GM21360 (cell line): ENCODE data around the gene LGMN.
A peak's percentile ranks its signal among the peaks of the same experiment; 100 is the strongest.

Experiments
- ATAC-seq: cut with Tn5 transposase; IDR thresholded peaks from one replicate; pipeline ENCODE4 v1.9.1; 2021; ENCODE audit warnings: mild to moderate bottlenecking, moderate library complexity; ENCODE audit not compliant: unreplicated experiment

LGMN gene

DNA sequence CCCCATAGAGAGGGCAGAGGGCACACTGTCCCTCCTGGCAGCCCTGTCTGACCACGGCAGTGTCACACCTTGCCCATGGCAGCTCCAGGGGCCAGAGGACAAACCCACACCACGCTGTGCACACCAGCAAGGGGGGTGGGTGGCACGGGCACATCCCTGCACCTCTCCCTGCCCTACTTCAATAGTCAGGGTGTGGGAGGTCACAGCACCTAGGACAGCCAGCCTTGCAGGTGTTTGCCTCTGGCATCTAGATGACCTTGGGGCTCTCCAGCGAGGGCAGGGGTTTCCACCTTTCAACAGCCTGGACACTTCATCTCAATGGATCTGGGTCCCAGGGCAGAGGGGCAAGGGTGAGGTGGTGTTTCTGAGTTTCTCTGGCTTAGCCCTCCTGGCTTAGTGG is 69.2 kb downstream of the LGMN start:
- ATAC-seq, result no peak

DNA sequence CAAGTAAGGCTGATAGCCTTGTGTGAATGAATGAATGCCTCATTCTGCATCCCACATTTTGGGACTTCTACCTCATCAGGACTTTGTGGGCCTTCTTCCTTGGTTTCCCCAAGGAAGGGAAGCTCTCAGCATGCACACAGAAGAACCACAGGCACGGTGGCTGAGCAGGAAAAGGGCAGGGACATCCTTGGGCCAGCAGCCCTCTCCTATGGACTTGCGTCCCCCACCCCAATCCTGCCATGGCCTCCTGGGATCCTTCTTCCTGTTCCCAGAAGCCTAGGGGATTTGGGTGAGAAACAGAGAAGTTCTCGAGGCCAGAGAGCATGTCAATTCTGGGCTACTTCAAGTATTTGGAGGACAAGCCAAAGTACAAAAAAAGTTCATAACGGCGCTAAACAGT is 69.7 kb downstream of the LGMN start:
- no peak for ATAC-seq

DNA sequence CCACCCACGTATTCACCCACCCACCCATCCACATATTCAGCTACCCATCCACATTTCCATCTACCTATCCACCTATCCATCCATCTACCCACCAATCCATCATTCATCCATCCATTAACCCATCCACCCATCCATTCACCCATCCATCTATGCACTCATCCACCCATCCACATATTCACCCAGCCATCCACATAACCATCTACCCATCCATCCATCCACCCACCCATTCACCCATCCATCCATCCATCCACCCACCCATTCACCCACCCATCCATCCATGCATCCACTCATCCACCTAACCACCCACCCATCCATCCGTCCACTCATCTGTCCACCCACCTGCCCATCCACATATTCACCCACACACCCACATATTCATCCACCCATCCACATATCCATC is 70.5 kb downstream of the LGMN start:
- ATAC-seq, result no peak

DNA sequence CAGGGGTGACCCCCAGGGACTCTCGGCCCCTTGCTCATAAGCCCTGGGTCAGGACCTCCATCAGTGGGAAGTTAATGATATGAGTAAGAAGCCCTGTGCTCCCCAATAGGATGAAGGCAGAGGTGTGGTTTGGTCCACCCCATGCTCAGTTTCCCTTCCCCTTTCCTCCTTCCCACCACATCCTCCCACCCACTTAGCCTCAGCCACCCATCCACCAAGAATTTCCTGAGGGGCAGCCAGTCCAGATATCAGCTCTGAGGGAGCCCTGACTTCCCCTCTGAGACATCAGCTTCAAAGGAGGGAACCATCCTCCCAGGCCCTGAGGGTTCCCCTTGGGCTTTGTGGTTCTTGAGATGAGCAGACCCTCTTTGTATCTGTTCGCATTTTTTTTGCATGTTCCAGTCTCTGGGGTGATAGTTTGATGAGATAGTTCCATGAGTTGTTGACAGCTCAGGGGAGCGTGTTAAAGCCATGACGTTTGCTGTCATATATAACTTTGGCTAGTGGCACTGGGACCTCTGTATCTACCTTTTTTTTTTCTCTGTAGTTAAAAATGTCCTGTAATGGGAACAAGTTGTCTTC is 71.2 kb downstream of the LGMN start:
- peak; percentile 77 for ATAC-seq

DNA sequence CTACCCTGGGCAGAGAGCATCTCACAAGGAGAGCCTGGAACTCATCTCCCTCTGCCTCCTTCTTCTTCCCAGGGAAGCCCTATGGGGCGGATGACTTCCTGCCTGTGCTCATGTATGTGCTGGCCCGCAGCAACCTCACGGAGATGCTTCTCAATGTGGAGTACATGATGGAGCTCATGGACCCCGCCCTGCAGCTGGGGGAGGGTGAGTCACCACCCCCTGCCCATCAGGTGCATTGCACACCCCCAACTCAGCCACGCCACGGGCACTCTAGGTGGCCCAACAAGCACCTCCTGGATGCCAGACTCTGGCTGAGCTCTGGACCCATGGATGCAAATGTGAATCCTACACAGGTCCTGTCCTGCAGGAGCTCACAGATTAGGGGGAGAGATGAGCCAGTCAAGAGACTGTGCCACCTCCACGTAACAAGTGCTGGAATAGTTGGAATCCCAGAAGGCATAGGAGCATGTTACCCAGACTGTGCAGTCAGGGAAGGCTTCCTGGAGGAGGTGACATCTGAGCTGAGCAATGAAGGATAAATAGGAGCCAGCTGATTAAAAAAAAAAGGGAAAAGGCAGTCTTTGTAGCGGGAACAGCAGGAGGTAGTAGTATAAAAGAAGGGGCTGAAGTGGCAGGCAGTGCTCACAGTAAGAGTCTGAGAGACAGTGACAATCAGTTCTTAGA is 71.9 kb downstream of the LGMN start:
- no peak for ATAC-seq

DNA sequence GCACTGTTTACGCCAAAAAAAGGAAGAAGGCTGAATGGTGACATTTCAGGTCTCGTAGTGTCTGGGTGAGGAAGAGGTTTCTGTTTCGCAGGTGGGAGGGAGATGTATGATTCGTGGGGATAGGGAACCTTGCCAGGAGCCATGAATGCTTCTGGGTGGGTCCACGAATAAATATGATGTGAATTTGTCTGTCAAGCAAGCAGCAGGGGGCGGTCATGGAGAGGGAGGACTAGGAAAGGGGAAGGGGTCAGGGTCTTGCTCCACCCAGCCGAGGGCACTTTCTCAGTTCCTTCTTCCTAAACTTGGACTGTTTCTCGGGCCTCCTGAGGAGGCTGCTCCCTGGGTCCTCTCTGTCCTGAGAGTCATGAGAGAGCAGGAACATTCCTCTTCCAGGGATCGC is 72.5 kb downstream of the LGMN start:
- no peak for ATAC-seq

DNA sequence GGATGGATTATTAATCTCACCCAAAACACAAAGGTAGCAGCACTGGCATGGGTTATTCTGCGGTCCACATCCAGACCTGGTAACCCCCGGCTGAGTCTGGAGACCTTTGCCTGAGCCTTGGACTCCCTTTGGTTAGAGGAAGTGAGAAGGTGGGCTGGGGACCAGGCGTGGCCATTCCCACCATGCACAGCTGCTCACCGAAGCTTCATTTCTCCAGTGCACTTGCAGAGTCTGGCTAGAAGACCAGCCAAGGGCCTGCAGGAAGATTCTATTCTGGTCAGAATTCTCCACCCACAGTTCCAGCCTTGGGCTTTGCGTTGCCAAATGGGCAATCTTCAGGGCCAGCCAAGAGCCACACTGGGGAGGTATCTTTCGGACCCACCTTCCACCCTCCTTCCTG is 73.0 kb downstream of the LGMN start:
- no peak for ATAC-seq

DNA sequence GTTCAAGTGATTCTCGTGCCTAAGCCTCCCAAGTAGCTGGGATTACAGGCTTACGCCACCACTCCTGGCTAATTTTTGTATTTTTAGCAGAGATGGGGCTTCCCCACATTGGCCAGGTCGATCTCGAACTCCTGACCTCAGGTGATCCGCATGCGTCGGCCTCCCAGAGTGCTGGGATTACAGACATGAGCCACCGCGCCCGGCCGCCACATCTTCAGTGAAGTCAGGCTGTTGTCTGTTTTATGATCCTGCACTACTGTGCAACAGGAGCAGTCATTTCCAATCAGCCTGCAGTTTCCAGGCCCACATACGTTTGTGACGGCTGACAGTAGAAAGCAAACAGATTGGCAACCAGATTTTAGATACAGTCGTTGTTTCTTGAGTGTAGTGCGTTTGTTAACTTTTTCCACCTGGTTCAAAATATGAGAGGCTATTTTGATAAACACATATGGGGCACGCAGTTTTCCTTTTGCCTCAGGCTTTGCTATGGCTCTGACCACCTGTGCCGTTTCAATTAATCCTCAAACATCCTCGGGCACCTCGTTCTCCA is 74.8 kb downstream of the LGMN start:
- ATAC-seq, result no peak

DNA sequence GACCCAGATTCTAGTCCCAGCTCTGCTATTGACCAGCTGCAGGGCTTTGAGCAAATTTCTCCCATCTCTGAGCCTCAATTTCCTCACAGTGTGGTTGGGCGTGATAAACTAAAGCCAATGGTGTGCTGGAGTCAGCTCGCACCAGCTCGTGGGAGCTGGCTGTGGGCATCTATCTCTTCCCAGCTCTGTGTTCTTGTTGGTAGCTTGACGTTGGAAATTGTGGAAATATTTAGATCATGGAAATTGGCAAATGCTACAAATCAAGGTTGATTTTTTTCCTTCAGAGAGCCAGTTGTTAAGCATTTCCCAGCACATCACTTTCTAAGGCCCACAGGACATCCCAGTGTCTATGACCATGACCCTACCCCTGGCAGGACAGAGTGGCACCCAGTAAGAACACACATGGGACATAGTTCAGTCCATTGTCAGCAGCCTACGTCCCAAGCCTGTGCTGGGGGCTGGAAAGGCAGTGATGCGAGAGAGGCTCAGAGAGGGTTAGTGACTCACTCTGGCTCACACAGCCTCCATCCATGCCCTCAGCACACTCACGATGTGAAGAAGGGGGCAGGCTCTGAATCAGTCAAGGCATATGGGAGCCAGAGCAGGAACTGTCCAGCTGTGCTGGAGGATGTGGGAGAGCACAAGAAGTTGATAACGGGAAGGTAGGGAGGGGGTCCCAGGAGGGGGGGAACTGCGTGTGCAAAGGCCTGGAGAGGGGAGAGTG is 77.6 kb downstream of the LGMN start:
- no peak for ATAC-seq

DNA sequence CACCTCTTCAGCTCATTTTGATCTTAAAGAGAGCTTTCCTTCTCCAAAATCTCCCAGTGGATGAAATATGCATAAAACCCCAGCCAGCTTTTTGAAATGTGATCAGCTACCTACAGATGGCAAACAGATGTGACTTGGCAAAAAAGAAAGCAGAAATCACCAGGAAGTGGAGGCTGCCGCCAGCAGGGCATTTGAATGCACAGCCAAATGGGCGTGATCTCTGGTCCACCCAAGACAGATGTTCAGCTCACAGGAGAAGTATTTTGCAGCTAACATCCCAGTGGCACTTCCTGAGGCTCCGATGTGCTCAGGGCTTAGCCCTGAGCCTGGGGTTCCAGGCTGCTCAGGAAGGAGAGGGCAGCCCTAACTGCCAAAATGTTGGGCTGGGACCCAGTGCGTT is 78.3 kb downstream of the LGMN start:
- ATAC-seq, result no peak

DNA sequence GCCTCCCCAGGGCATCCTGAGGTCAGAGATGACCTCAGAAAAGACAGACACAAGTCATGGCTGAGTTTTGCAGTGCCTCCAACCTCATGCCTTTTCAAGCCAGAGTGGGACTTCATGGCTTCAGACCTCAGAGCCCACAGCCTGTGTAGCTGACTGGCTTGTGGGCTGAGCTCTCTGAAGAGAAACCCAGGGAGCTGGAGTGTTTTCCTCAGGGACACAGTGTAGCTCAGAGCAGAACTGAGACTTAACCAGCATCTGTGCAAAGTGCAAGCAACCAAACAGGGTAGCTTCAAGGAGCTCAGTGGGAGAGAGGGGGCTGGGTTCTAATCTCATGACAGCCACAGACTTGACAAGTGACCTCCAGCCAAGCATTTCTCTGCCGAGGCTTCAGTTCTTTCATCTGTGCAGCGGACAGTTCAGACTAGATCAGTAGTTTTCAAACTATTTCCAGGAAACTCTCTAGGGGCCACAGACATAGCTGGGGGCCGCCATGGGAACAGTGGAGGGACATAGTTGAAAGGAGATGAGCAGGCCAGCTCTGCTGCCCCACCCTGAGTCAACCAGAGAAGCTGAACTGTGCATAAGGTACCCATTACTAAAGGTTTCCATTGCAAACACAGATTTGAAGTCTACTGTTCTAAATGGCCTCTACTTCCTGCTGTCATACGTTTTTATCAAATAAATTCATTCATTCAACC is 80.0 kb downstream of the LGMN start:
- no peak for ATAC-seq

DNA sequence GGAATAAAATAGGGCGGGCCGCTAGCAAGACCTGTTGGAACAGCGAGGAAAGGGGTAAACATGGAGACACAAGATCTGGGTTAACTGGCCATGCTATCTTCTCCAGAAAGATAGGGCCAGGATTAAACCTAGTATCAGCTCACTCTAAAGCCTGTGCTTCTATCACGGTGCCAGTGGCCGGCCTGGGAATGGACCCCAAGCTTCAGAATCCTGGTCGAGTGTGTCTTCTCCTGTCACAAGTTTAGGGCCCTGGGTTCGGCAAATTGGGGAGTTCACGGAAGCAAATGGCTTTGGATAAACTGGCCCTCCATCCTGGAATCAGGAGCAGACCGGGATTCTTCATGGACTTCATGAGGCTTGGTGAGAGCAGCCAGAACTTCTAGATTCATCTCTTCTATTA is 82.2 kb downstream of the LGMN start:
- no peak for ATAC-seq

DNA sequence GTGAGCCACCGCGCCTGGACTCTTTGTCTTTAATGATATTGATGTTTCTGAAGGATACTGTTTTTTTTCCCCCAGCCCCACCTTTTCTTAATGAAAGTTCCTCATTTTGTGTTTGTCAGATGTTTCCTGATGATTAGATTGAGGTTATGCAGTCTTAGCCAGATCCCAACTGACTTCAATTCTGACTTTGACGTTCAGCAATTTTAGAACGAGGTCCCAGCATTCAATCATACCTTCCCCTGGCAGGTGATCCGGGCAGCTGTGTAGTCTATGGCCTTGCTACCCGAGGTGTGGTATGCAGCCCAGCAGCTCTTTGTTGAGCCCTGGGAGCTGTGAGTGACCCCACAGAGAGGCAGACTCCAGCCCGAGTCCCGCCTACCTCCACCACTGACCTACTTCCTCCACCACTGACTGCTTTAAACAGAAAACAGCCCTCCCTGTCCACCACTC is 82.7 kb downstream of the LGMN start:
- no peak for ATAC-seq

DNA sequence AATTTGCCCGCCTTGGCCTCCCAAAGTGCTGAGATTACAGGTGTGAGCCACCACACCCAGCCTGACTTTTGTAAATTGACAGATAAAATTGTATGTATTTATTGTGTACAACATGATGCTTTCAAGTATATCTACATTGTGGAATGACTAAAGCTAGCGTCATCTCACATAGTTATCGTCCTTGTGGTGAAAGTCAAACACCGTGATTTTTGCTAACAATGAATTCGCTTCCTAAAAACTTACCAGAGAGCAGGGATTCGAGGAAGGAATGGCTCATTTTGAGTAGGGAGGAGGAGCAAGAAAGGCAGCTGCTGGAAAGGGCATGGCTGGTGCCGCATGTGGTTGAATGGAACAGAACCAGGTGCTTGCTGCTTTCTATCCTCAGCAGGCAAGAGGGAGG is 85.4 kb downstream of the LGMN start:
- no peak for ATAC-seq

DNA sequence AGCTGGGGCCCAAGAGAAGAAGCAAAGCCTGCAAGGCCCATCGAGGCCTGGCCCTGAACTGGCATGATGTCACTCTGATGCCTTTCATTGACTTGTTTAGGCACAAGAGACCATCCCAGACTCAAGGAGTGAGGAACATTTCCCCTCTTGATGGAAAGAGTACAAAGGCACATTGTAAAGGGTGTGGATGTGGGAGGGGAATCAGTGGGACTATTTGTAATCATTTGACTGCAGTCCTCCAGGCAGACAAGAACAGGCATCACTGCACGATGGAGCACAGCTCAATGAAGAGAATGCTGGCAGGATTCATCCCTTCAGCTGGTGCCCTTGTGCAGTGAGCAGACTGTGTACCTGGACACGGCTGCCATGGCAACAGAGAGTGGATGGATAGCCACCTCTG is 87.9 kb downstream of the LGMN start:
- no peak for ATAC-seq

DNA sequence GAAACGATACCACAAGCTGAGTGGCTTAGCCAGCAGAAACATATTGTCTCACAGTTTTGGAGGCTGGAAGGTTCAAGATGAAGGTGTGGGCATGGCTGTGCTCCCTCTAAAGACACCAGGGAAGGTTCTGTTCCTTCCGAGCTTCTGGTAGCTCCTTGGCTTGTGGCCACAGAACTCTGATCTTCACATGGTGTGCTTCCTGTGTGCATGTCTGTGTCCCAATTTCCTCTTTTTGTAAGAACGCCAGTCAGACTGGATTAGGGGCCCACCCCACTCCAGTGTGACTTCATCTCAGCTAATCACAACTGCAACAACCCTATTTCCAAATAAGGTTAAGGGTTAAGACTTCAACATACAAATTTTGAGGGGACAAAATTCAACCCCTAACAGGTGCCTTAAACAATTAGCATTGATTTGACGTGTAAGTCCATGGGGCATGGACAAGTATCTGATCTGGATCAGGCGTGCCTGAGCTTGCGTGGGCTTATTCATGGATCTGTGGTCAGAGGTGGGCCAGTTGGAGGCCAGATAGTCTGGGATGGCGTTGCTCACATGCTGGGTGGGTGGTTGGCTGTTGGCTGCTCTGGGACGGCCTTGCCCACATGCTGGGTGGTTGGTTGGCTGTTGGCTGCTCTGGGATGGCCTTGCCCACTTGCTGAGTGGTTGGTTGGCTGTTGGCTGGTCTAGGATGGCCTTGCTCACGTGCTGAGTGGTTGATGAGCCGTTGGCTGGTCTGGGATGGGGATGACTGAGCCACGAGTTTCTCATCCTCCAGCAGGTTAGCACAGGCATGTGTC is 88.5 kb downstream of the LGMN start:
- ATAC-seq, result no peak

DNA sequence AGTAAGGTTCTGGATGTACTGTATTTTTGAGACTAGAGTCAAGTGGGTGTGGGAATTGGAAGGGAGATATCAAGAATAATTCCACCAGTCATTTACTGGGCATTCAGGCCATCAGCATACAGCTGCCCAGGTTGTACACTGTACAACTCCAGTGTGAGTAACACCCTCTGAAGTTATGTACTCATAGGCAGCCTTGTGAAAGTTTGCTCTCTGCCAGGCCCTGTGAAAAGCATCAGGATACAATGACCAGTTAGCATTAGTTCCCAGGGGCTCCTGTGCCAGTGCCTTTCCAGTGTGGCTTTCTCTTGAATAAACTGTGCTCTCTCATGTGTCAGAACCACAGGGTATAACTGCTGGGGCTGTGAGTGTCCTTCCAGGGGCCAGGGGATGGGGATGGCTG is 89.7 kb downstream of the LGMN start:
- no peak for ATAC-seq

DNA sequence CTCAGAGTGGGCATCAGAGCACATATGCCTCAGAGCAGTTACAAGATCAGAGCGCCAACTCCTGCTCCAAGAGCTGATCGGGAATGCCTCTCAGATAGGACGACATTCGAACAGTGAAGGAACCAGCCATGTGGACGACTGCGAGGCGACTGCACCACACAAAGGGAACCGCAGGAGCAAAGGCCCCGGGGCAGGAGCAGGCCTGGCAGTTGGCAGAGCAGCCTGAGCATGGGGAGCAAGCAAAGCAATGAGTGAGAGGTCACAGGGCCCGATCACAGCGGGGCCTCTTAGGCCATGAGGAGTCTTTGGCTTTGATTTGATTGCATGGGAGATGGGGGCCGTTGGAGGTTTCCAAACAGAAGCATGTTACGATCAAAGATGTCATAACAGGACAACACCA is 90.3 kb downstream of the LGMN start:
- ATAC-seq, result no peak

DNA sequence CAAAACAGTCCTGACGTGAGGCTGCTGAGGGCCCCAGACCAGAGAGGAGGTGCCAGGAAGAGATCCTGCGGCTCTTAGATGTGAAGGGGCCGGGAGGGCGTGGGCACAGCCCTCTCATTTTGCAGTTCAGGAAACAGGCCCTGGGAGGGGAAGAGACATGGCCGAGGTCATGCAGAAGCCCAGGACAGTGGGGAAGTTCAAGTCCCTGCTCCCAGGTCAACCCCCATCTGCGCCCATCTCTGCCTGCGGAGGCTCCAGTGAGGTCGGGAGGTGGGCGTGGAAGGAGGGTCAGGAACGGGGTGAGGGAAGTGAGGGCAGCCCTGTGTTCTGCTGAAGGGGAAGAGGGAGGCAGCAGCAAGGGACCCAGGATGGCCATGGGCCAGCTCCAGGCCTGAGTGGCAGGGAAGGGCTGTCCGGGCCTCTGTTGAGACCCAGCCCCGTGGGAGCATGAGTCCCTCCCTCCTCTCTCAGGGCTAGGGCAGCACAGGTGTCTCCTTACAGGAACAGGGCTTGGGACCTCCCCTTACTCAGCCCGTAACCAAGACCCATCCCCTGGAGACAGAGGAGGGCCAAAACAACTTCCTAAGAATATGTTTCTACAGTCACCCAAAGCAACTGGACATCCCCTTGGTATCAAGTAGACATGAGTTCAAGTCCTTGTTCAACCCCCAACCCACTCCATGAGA is 90.8 kb downstream of the LGMN start:
- no peak for ATAC-seq
